Right cardiac atrium (tissue), 5 donors: ENCODE measurements around the gene TNFSF10. TPM values are rescaled to one million over a fixed set of nuclear protein-coding genes. Genes with fewer than 3 reads are reported as not detected.

Source experiments
- ATAC-seq, 2 donors: fragments of 200-7000 bp; cut with Tn5 transposase; one replicate each; pipeline versions ENCODE4 v1.8.0 to v1.9.1; 2020; ENCODE audit warnings: moderate library complexity in 2 of 2, mild to moderate bottlenecking in 1 of 2
- DNase-seq, 3 donors: peaks; one replicate each; pipeline ENCODE4 v3.0.0-alpha.2; 2020
- H3K27ac ChIP-seq: one replicate; pipeline ENCODE4 v1.5.1; 2013; ENCODE audit warnings: mild to moderate bottlenecking, low read length, control low read depth, moderate library complexity
- H3K27me3 ChIP-seq: one replicate; pipeline ENCODE4 v1.6.1; 2013; ENCODE audit not compliant: control insufficient read depth, insufficient read depth
- H3K4me1 ChIP-seq: one replicate; pipeline ENCODE4 v1.6.1; 2013; ENCODE audit warnings: low read length; ENCODE audit not compliant: control insufficient read depth, insufficient read depth
- H3K4me3 ChIP-seq: one replicate; pipeline ENCODE4 v1.5.1; 2013; ENCODE audit warnings: low read length, control low read depth
- H3K9me3 ChIP-seq: one replicate; pipeline ENCODE4 v1.6.1; 2013; ENCODE audit warnings: low read length; ENCODE audit not compliant: control insufficient read depth
- WGBS: extraction: QIAGEN DNeasy Blood & Tissue Kit; methylation state at CpG from one replicate; pipeline ENCODE4 v1.1.7; 2013; 5-methylcytosine and 5-hydroxymethylcytosine counted together
- intact Hi-C, 4 donors: fragments of 100-400 bp; cut with DNase I; formaldehyde crosslinking; loops; one replicate each; pipeline versions ENCODE4 v1.11.0 to v1.14.0; 2022 to 2023
- polyA plus RNA-seq: library from polyadenylated mRNA; stranded (reverse); fragments of 200-250 nt; gene quantifications from one replicate; pipeline ENCODE4 v1.2.3, GENCODE V29; 2013
- total RNA-seq, 4 donors: library from RNA; stranded (reverse); fragmentation: NEBNext Ultra II Directional; extraction: Animal tissue kit (Norgen Biotek cat#: 25700); gene quantifications; one replicate each; pipeline ENCODE4 v1.2.1, GENCODE V29; 2021
- donor health status: healthy with polysubstance abuse.
- donor health status: DM: no; HTN: yes; CAD: no.
- donor health status: DM: no; HTN: no; CAD: no.
- donor health status: DM: no; HTN: yes; CAD: no; lungs with severe emphysema.
- donor health status: DM: yes; HTN: yes; CAD: no.

Gene TNFSF10
- total and polyA plus RNA-seq, 5 donors, result 9.6 to 23.0 (median 15.0) TPM

DNA sequence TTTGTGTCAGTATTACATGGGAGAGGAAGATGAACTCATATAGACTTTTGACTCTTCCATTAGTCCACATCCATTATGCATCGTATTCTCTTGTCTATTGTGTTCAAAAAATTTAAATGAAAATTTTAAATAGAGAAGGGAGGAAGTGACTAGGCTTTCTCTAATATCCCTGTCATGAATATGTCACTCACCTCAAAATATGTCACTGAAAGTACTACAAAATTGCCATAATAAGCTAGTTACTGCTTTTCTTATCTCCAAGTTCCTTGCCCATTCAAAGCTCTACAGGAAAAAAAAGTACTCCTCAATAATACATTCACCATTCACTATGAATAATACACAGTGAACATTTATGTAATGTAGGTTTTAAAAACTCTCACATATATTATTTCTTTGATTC is 52.6 kb downstream of the TNFSF10 start:
- Histone ChIP-seq H3K4me1 (no peaks in the 10 kb centered on the region), H3K9me3 (no peaks in the 10 kb centered on the region), H3K27ac (no peak overlapping the region), H3K27me3 (no peaks in the 10 kb centered on the region), H3K4me3 (no peak overlapping the region)
- DNase-seq (no peak), ATAC-seq (no peak)
- WGBS, result 88% methylated on average over 1 of the region's 1 CpG
- intact Hi-C loops, result no loop called here

DNA sequence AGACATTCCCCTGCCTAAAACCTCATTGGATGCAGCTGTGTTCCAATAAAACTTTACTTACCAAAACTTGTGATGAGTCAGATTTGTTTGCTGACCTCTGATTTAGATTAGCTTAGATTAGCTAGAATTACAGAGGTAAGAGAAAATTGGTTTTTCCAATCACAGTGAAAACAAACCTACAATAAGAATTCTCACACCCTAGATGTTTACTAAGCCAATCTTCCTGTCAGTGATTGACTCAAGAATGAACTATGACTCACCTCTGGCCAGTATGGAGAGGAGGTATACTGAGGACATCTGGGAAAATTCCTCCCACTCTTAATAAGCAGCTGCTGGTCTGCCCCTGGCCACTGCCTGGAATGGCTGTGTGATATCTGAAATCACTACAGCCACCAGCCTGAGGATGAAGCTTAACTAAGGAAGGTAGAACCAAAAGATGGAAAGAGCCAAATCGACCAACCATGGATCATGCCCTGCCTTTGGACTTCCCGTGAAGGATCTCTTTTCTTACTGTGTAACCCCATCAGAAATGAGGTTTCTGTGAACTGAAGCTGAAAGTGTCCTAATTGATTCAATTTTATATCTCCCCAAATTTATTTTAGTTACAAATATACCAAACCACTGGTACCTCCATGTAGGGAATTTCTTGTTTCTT is 55.9 kb downstream of the TNFSF10 start:
- intact Hi-C loops, result no loop called here
- Histone ChIP-seq H3K27ac (no peak overlapping the region), H3K27me3 (no peaks in the 10 kb centered on the region), H3K4me1 (no peaks in the 10 kb centered on the region), H3K9me3 (no peaks in the 10 kb centered on the region), H3K4me3 (no peak overlapping the region)
- no peak for DNase-seq
- no peak for ATAC-seq
- 87% methylated on average over 2 of the region's 2 CpGs for WGBS

DNA sequence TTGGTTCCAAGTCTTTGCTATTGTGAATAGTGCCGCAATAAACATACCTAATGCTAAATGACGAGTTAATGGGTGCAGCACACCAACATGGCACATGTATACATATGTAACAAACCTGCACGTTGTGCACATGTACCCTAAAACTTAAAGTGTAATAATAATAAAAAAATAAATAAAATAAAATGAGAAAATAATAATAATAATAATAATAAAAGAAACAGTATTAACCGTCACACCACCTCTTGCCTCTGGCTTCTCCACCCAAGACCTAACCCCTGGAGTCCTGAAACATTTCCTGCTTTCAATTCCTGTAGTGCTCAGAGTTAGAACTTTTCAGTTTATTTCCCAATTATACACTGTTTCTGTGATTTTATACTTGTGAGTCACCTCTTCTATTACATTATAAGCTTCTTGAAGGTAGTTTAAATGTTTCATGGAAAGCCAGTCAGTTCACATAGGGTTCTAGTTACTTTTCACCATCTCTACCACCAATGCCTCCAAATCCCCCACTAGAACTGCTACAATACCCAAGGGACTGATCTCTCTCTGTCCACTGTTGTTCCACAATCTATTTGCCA is 56.6 kb downstream of the TNFSF10 start:
- H3K27ac ChIP-seq, result no peak overlapping the region
- intact Hi-C loops, result no loop called here
- no peak overlapping the region for H3K4me3 ChIP-seq
- H3K27me3 ChIP-seq, result no peaks in the 10 kb centered on the region
- ATAC-seq (no peak), DNase-seq (no peak)
- WGBS, result 82% methylated on average over 4 of the region's 4 CpGs
- no peaks in the 10 kb centered on the region for H3K9me3 ChIP-seq
- no peaks in the 10 kb centered on the region for H3K4me1 ChIP-seq

DNA sequence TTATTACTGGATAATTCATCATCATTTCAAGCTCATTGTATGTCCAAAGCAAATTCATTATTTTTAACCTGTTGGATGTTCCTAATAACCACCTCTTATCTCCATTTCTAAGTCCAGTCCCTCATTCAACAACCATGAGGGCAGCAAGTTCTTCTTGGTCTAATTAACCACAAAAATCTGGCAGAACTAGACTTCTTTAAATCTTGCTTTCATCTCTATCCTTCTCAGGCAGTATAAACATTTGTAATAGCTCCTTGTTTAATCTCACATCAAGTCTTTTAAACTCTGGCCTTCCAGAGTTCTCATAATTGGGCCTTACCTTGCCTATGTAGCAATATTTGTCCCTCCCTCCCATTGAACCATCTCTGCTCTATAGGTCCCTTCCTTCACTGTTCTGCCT is 57.9 kb downstream of the TNFSF10 start:
- DNase-seq, result no peak
- no peak for ATAC-seq
- no peak overlapping the region for H3K4me3 ChIP-seq
- no peaks in the 10 kb centered on the region for H3K27me3 ChIP-seq
- intact Hi-C loops, result no loop called here
- no peak overlapping the region for H3K27ac ChIP-seq
- H3K4me1 ChIP-seq, result no peaks in the 10 kb centered on the region
- no peaks in the 10 kb centered on the region for H3K9me3 ChIP-seq

DNA sequence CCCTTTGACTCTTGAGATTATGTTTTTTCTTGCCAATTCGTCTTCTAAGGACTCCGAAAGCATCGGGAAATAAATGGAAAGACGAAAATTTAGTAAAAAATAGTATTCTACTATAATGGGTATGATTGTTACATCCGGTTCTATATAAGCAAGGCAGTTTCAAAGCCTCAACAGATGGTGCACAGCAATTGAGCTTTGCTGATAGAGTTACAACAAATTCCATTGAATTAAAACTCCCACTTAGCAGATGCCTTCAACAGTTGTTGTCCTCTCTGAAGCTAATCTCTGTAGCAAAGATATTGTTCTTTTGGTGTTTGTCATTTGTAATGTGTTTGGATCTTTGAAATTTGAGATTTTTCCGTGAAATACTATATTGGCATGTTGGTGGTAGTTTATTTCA is 58.9 kb downstream of the TNFSF10 start:
- ATAC-seq (no peak), DNase-seq (no peak)
- Histone ChIP-seq H3K9me3 (no peaks in the 10 kb centered on the region), H3K27ac (no peak overlapping the region), H3K4me1 (no peaks in the 10 kb centered on the region), H3K27me3 (no peaks in the 10 kb centered on the region), H3K4me3 (no peak overlapping the region)
- 86% methylated on average over 6 of the region's 6 CpGs for WGBS
- intact Hi-C loops, result no loop called here

DNA sequence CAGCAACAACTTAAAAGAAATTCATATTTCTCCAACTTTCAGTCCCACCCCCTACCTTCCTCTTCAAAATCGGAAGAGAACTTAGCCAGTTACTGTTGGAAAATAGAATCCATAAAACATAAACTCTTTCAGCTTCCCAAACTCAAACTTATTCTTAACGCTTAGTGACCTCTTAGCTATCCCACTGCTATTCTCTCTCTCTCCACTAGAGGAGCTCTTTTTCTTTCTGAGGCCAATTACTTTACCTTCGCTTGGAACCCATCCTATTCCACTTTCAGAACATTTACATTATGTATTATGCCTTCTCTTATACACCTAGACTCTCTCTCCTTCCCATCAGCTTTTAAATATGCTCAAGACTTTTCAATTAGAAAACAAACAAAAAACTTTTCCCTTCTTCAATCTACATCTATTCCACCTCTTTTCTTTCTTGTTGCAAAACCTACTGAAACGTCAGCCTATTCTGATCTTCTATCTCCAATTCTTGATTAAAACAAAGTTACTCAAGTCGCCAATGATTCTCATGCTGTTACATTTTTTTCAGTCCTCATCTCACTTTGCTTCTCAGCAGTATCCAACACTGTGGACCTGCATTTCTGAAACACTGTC is 61.6 kb downstream of the TNFSF10 start:
- H3K9me3 ChIP-seq, result no peaks in the 10 kb centered on the region
- WGBS, result 35% methylated on average over 5 of the region's 5 CpGs
- no peaks in the 10 kb centered on the region for H3K4me1 ChIP-seq
- intact Hi-C loops, result no loop called here
- ATAC-seq (no peak), DNase-seq (no peak)
- H3K27ac ChIP-seq, result no peak overlapping the region
- no peak overlapping the region for H3K4me3 ChIP-seq
- H3K27me3 ChIP-seq, result no peaks in the 10 kb centered on the region

DNA sequence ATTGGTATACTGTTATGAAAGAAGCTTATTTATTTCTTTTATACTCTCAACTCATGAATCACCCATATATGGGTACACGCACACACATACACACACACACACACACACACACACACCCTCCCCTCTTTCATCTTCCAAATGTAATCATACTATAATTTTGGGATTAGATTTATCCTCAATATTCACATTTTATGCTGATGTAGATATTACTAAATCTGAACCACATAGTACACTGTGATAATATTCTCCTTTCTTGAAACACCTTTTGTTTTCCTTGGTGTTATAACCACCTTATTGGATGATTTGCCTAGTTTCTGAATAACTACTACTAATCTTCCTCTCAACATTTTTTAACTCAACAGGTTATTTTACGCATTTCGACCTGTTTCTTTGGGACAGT is 66.8 kb downstream of the TNFSF10 start:
- DNase-seq (no peak), ATAC-seq (no peak)
- Histone ChIP-seq H3K4me3 (no peak overlapping the region), H3K27me3 (no peaks in the 10 kb centered on the region), H3K4me1 (no peaks in the 10 kb centered on the region), H3K27ac (no peak overlapping the region), H3K9me3 (no peaks in the 10 kb centered on the region)
- intact Hi-C loops, result no loop called here
- 91% methylated on average over 3 of the region's 3 CpGs for WGBS

Other genes starting within 250 kb of the TNFSF10 start
- gene GHSR, start 75.0 kb downstream of the TNFSF10 start, total RNA-seq, result not detected
- not detected for gene GHSR, start 75.0 kb downstream of the TNFSF10 start, polyA plus RNA-seq
- 10 to 100 TPM; 25.4 to 39.4 (median 28.1) TPM for gene NCEH1, start 187.6 kb upstream of the TNFSF10 start, total RNA-seq
- 13.0 TPM for gene NCEH1, start 187.6 kb upstream of the TNFSF10 start, polyA plus RNA-seq
- 1 to 10 TPM; 5.0 to 5.6 (median 5.3) TPM for gene ECT2, start 227.3 kb upstream of the TNFSF10 start, total RNA-seq
- gene ECT2, start 227.3 kb upstream of the TNFSF10 start, polyA plus RNA-seq, result 1.6 TPM